Keratinocyte (primary cell): Measurements from ENCODE around the gene CABP2.

ENCODE experiments used
- EZH2 ChIP-seq: IDR thresholded peaks from one replicate; pipeline ENCODE4 v1.6.1; 2012; ENCODE audit warnings: inconsistent platforms, mild to moderate bottlenecking, low read length, moderate library complexity
- TF ChIP-seq, protein P1 (sequence below), 3 experiments: IDR thresholded peaks in 1 of 3; conservative IDR thresholded peaks in 1 of 3; optimal IDR thresholded peaks in 1 of 3; 2 replicates in 2 of 3; 3 replicates in 1 of 3; pipeline versions ENCODE3 to v1.5.1; 2011; ENCODE audit warnings: low read length in 3 of 3, mild to moderate bottlenecking in 3 of 3, moderate library complexity in 2 of 3, control low read depth in 1 of 3, inconsistent platforms in 1 of 3; ENCODE audit not compliant: insufficient read depth in 2 of 3; ENCODE audit errors: extremely low read depth in 1 of 3

DNA sequence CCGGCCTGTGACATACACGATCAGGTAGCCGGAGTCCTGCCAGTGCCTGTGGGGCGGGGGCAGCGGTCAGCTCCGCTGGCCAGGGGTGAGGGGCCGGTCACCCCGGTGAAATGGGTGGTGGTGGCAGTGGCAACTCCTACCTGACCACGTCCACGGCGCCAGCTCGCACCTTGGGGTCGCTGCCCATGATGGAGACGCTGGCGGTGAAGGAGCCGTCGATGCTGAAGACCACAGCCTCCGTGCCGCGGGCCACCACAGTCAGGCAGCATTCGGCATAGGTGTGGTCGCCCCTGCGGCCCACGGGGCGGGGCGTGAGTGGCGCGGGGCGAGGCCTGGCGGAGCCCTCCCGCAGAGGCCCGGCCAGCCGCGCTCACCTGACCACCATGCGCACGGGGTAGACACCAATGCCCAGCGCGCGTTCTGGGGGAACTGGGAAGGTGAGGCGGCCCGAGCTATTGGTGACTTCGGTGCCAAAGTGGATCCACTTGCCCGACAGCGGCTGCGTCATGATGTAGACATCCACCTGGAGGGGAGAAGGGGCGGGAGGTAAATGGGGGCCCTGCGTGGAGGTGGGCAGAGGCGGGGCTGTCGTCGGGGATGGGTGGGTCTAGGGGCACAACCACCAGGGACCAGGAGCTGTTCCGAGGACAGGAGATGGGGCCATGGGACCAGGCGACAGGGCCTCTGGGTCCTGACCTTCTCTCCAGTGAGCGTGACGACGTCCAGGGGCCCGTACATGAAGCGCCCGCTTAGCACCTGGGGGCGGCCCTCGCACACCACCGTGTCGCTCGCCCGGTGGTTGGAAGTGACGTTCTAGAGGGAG lies 29.5 kb downstream of the CABP2 start:
- TF ChIP-seq, protein P1, sequence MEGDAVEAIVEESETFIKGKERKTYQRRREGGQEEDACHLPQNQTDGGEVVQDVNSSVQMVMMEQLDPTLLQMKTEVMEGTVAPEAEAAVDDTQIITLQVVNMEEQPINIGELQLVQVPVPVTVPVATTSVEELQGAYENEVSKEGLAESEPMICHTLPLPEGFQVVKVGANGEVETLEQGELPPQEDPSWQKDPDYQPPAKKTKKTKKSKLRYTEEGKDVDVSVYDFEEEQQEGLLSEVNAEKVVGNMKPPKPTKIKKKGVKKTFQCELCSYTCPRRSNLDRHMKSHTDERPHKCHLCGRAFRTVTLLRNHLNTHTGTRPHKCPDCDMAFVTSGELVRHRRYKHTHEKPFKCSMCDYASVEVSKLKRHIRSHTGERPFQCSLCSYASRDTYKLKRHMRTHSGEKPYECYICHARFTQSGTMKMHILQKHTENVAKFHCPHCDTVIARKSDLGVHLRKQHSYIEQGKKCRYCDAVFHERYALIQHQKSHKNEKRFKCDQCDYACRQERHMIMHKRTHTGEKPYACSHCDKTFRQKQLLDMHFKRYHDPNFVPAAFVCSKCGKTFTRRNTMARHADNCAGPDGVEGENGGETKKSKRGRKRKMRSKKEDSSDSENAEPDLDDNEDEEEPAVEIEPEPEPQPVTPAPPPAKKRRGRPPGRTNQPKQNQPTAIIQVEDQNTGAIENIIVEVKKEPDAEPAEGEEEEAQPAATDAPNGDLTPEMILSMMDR (optimal IDR thresholded peaks at IDR 0.05 in 1 of 3, IDR thresholded peaks at IDR 0.05 in 1 of 3, conservative IDR thresholded peaks at IDR 0.05 in 1 of 3; ENCODE audit: extremely low read depth in 1 of 3, insufficient read depth in 2 of 3, low read length in 3 of 3) = no peak
- no peak for TF ChIP-seq EZH2
